ENCODE data around the gene ATAD3B. TPM values are rescaled to one million over a fixed set of nuclear protein-coding genes. Genes with fewer than 3 reads are reported as not detected.

ATAD3B gene
- total RNA-seq, 1 experiment from 2014 or later, result 63.6 TPM

- CTCF ChIA-PET, result no interaction called here
- peaks cover 7% of the 10 kb centered on the region; the same call in 1 of the 2 replicates for H3K9me3 Mint-ChIP-seq
- TF ChIP-seq CTCF (IDR thresholded peaks at IDR 0.05) (no peak), ZNF232 (CRISPR knock-in tag; IDR thresholded peaks at IDR 0.05) (no peak), FOXK1 (CRISPR knock-in tag; IDR thresholded peaks at IDR 0.05) (no peak), RELA (CRISPR knock-in tag; IDR thresholded peaks at IDR 0.05; ENCODE audit: borderline replicate concordance) (no peak), STAT6 (CRISPR knock-in tag; conservative IDR thresholded peaks at IDR 0.05; ENCODE audit: low read depth) (no peak), SP1 (CRISPR knock-in tag; conservative IDR thresholded peaks at IDR 0.05) (no peak), NFATC4 (CRISPR knock-in tag; IDR thresholded peaks at IDR 0.05) (no peak), GRHL2 (CRISPR knock-in tag; IDR thresholded peaks at IDR 0.05; ENCODE audit: insufficient replicate concordance, severe bottlenecking) (no peak)
- POLR2A ChIA-PET, result interaction anchor here (0.6 kb wide), 1 partner anchor 105 kb away, joined by 4 read pairs; no protein-coding TSS in a partner anchor
- no peaks in the 10 kb centered on the region for H3K27me3 Mint-ChIP-seq (ENCODE audit: low read depth)
- no peak overlapping the region for H3K4me3 Mint-ChIP-seq
- H3K27ac Mint-ChIP-seq, result no peak overlapping the region
- H3K36me3 Mint-ChIP-seq, result peaks cover 49% of the 10 kb centered on the region
- DNase-seq (ENCODE audit: low spot score), result no peak
- H3K4me1 Mint-ChIP-seq, result no peaks in the 10 kb centered on the region
- ATAC-seq, result no peak
Measured at GRCh38 chr1:1489231-1489630, 17.7 kb downstream of the ATAD3B start.

GRCh38 chr1:1489861-1490260, 18.3 kb downstream of the ATAD3B start:
- ChIA-PET POLR2A (no interaction called here), CTCF (no interaction called here)
- TF ChIP-seq IRF2 (CRISPR knock-in tag; IDR thresholded peaks at IDR 0.05; ENCODE audit: borderline replicate concordance, low read depth) (no peak), ZBTB21 (CRISPR knock-in tag; IDR thresholded peaks at IDR 0.05; ENCODE audit: borderline replicate concordance) (no peak), ERG (CRISPR knock-in tag; IDR thresholded peaks at IDR 0.05) (no peak), SP1 (CRISPR knock-in tag; conservative IDR thresholded peaks at IDR 0.05) (no peak), ZNF423 (CRISPR knock-in tag; IDR thresholded peaks at IDR 0.05) (no peak), ZNF232 (CRISPR knock-in tag; IDR thresholded peaks at IDR 0.05) (no peak), E2F1 (CRISPR knock-in tag; IDR thresholded peaks at IDR 0.05) (no peak), CBFB (CRISPR knock-in tag; IDR thresholded peaks at IDR 0.05; ENCODE audit: low read depth) (no peak), ATF2 (CRISPR knock-in tag; IDR thresholded peaks at IDR 0.05; ENCODE audit: borderline replicate concordance, low read depth) (no peak), NR2C2 (CRISPR knock-in tag; IDR thresholded peaks at IDR 0.05) (no peak), STAT6 (CRISPR knock-in tag; conservative IDR thresholded peaks at IDR 0.05; ENCODE audit: low read depth) (no peak), PRDM15 (CRISPR knock-in tag; IDR thresholded peaks at IDR 0.05) (no peak), HMGA2 (CRISPR knock-in tag; IDR thresholded peaks at IDR 0.05) (no peak), GTF2I (CRISPR knock-in tag; conservative IDR thresholded peaks at IDR 0.05) (no peak)

More at GRCh38 chr1:1489861-1490260, 18.3 kb downstream of the ATAD3B start:
- Mint-ChIP-seq H3K4me1 (no peaks in the 10 kb centered on the region), H3K36me3 (peaks cover 47% of the 10 kb centered on the region), H3K9me3 (peaks cover 7% of the 10 kb centered on the region; the same call in 1 of the 2 replicates), H3K27me3 (ENCODE audit: low read depth) (no peaks in the 10 kb centered on the region), H3K4me3 (no peak overlapping the region), H3K27ac (no peak overlapping the region)
- DNase-seq (ENCODE audit: low spot score), result no peak
- no peak for ATAC-seq

Measured in WTC11 (cell line).